ENCODE measurements around the gene CKLF.

CKLF gene

DNA sequence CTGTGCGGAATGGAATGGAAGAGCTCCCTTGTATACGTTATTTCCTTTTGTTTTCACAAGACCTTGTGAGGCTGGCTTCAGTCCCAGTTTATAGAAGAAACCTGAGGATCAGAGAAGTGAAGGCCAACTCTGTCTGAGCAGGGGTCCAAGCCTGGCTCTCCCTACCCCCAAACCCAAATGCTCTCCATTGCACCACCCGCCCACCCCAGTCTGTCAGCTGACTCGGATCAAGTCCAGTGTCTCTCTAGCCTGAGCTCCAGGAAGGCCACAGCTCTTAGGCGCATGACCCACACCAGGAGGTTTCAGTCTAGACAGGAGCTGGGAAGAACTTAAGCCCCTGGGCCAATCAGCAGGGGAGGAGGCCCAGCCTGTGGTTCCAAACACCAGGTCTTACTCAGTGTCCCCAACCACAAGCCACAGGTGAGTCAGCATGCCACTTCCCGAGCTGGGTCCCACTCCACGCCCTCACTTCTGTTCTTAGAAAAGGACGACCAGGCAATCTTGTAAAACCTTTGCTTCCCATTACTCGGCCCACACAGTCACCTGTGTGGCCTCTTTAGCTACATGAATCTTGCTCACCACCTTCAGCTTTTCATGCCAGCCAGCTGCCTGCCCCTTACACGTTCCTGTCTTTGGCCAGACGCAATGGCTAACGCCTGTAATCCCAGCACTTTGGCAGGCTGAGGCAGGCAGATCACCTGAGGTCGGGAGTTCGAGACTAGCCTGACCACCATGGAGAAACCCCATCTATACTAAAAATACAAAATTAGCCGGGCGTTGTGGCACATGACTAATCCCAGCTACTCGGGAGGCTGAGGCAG lies 30.2 kb upstream of the CKLF start:
- peaks cover 8% of the 10 kb centered on the region for H3K4me1 Mint-ChIP-seq

GRCh38 chr16:66522816-66523590 lies 29.4 kb upstream of the CKLF start:
- Mint-ChIP-seq H3K27me3 (ENCODE audit: low read depth, poor library complexity) (no peaks in the 10 kb centered on the region), H3K4me3 (no peak overlapping the region), H3K4me1 (no peaks in the 10 kb centered on the region), H3K9me3 (no peaks in the 10 kb centered on the region), H3K36me3 (ENCODE audit: low read depth) (peaks cover 27% of the 10 kb centered on the region), H3K27ac (no peak overlapping the region)
- DNase-seq, result no peak
- TF ChIP-seq, protein P1, sequence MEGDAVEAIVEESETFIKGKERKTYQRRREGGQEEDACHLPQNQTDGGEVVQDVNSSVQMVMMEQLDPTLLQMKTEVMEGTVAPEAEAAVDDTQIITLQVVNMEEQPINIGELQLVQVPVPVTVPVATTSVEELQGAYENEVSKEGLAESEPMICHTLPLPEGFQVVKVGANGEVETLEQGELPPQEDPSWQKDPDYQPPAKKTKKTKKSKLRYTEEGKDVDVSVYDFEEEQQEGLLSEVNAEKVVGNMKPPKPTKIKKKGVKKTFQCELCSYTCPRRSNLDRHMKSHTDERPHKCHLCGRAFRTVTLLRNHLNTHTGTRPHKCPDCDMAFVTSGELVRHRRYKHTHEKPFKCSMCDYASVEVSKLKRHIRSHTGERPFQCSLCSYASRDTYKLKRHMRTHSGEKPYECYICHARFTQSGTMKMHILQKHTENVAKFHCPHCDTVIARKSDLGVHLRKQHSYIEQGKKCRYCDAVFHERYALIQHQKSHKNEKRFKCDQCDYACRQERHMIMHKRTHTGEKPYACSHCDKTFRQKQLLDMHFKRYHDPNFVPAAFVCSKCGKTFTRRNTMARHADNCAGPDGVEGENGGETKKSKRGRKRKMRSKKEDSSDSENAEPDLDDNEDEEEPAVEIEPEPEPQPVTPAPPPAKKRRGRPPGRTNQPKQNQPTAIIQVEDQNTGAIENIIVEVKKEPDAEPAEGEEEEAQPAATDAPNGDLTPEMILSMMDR (IDR thresholded peaks at IDR 0.05), result no peak

More for the DNA sequence above, 30.2 kb upstream of the CKLF start:
- no peak overlapping the region for H3K27ac Mint-ChIP-seq
- no peak overlapping the region for H3K4me3 Mint-ChIP-seq
- H3K27me3 Mint-ChIP-seq (ENCODE audit: low read depth, poor library complexity), result no peaks in the 10 kb centered on the region
- DNase-seq, result no peak
- no peaks in the 10 kb centered on the region for H3K9me3 Mint-ChIP-seq
- H3K36me3 Mint-ChIP-seq (ENCODE audit: low read depth), result peaks cover 27% of the 10 kb centered on the region
- TF ChIP-seq, protein P1 (IDR thresholded peaks at IDR 0.05), result no peak

- Mint-ChIP-seq H3K4me1 (no peaks in the 10 kb centered on the region), H3K9me3 (no peaks in the 10 kb centered on the region), H3K27me3 (ENCODE audit: low read depth, poor library complexity) (no peaks in the 10 kb centered on the region), H3K4me3 (no peak overlapping the region), H3K36me3 (ENCODE audit: low read depth) (peaks cover 31% of the 10 kb centered on the region), H3K27ac (peak overlapping the region; percentile 64)
- TF ChIP-seq, protein P1 (IDR thresholded peaks at IDR 0.05), result no peak
- DNase-seq, result no peak
Measured at GRCh38 chr16:66523861-66524354, 28.5 kb upstream of the CKLF start.

DNA sequence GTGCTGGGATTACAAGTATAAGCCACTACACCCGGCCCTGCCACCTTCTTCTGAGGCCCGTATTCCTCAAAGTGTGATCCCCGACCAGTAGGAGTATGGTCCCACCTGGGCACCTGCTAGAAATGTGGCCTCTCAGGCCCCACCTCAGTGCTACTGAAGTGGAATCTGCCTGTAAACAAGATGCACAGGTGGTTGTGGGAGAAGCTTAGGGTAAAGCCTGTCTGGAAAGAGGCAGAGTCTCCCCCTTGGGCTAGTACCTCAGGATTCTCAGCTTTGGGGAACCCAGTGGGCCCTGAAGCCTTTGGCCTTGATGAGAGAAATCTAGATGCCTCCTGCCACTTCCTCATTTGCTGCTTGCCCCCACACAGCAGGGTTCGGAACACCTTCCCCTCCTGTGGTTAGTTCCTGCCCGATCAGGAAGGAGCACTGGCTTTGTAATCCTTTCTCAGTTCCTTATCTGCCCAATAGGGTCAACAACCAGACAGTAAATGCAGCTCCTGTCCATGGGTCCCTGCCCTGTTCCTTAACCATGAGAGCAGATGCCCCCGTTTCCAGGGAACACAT lies 27.7 kb upstream of the CKLF start:
- Mint-ChIP-seq H3K27me3 (ENCODE audit: low read depth, poor library complexity) (no peaks in the 10 kb centered on the region), H3K4me1 (no peaks in the 10 kb centered on the region), H3K9me3 (no peaks in the 10 kb centered on the region), H3K27ac (no peak overlapping the region), H3K4me3 (no peak overlapping the region), H3K36me3 (ENCODE audit: low read depth) (peaks cover 31% of the 10 kb centered on the region)
- no peak for DNase-seq
- TF ChIP-seq, protein P1 (IDR thresholded peaks at IDR 0.05), result no peak

- Mint-ChIP-seq H3K4me1 (no peaks in the 10 kb centered on the region), H3K36me3 (ENCODE audit: low read depth) (peaks cover 29% of the 10 kb centered on the region), H3K9me3 (no peaks in the 10 kb centered on the region), H3K4me3 (no peak overlapping the region), H3K27ac (peak overlapping the region; percentile 88), H3K27me3 (ENCODE audit: low read depth, poor library complexity) (no peaks in the 10 kb centered on the region)
- TF ChIP-seq, protein P1 (IDR thresholded peaks at IDR 0.05), result no peak
- DNase-seq, result no peak
Measured at GRCh38 chr16:66525396-66526180, 26.8 kb upstream of the CKLF start.

All from nephron progenitor cell (in vitro differentiated cells).